ENCODE data around the gene UBE2C. TPM values are rescaled to one million over a fixed set of nuclear protein-coding genes. Genes with fewer than 3 reads are reported as not detected.
A peak's percentile ranks its signal among the peaks of the same experiment; 100 is the strongest.
"Not testable (repeated sequence)": the region's sequence is repeated elsewhere in the genome, so short reads cannot be mapped to it uniquely, and the experiment has no call there.

The UBE2C gene
- total RNA-seq (2014; rRNA removed; shearing (Covaris generic)), result 435 and 579 TPM in 2 replicates

GRCh38 chr20:45812157-45813005 lies at the start of gene UBE2C:
Gene UBE2C, plus strand, starts transcription at chr20:45812644. Its CDS starts 52 bp downstream, at chr20:45812696.
- peak; percentile 100 for DNase-seq (ENCODE audit: low read depth)

- not testable (repeated sequence) for DNase-seq (ENCODE audit: low read depth)
Measured at GRCh38 chr20:45764618-45765282, 47.7 kb upstream of the UBE2C start.

- no peak for DNase-seq (ENCODE audit: low read depth)
Measured at GRCh38 chr20:45765307-45765875, 47.1 kb upstream of the UBE2C start.

DNA sequence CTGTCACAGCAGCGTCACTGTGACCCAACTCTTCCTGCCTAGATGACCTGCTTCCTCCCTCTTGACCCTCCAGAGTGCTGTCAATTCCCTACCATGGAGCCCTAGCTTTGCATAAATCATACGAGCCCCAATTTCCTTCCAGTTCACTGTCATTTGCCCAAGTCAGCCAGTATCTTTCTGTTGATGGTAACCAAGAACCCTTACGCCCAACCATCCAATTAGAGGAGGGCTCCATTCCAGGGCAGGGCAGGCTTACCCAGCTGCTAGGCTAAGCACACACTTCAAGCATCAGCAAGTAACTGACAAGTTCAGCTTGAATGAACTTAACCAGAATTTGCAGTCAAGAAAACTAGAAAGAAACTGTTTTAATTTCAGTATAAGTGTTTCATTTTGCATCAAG lies 46.5 kb upstream of the UBE2C start:
- no peak for DNase-seq (ENCODE audit: low read depth)

DNA sequence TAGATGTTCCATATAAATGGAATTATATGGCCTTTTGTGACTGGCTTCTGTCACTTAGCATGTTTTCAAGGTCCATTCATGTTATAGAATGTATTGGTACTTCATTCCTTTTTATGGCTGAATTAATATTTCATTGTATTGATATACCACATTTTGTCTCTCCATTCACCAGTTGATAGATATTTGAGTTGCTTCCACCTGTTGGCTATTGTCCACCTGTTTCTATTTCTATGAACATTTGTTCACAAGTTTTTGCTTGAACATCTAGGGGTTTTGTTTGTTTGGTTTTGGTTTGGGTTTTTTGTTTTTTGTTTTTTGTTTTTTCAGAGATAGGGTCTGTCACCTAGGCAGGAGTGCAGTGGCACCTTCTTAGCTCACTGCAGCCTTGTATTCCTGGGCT lies 44.0 kb upstream of the UBE2C start:
- no peak for DNase-seq (ENCODE audit: low read depth)

- peak; percentile 84 for DNase-seq (ENCODE audit: low read depth)
Measured at GRCh38 chr20:45771182-45771759, 41.2 kb upstream of the UBE2C start.

DNA sequence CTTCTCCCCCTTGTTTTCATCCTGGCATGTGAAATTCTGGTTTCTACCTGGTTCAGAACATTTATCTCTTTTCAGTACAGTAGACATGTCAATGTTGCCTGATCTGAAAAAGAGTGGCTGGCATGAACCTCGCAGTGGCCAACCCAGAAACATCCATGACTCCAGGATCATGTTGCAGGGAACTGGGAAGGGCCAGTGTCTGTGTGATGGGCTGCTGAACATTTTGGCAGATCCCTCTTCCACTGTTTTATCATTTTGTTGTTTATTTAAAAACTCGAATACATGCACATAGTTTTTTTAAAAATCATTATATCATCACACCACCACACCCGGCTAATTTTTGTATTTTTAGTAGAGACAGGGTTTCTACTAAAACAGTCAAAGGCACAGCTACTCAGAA lies 39.8 kb upstream of the UBE2C start:
- DNase-seq (ENCODE audit: low read depth), result no peak

- DNase-seq (ENCODE audit: low read depth), result no peak
Measured at GRCh38 chr20:45774945-45775344, 37.5 kb upstream of the UBE2C start.

DNA sequence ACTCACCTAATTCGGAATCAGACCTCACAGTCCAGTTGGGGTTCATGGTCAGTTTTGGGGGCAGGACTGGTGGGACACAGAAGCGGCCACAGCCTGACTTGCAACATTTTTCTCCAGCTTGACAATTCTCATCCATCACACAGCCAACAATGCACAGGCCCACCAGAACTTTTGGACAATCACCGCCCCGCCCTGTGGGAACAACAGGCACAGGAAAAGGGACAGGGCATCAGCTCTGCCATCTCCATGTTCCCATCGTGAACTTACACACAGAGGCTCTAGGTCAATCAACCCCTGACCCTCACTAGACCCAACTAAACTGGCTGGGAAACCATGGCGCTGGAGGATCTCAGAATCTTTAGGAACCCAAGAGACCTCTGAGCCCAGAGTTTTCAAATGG lies 37.0 kb upstream of the UBE2C start:
- DNase-seq (ENCODE audit: low read depth), result no peak

- no peak for DNase-seq (ENCODE audit: low read depth)
Measured at GRCh38 chr20:45776931-45777330, 35.5 kb upstream of the UBE2C start.

DNA sequence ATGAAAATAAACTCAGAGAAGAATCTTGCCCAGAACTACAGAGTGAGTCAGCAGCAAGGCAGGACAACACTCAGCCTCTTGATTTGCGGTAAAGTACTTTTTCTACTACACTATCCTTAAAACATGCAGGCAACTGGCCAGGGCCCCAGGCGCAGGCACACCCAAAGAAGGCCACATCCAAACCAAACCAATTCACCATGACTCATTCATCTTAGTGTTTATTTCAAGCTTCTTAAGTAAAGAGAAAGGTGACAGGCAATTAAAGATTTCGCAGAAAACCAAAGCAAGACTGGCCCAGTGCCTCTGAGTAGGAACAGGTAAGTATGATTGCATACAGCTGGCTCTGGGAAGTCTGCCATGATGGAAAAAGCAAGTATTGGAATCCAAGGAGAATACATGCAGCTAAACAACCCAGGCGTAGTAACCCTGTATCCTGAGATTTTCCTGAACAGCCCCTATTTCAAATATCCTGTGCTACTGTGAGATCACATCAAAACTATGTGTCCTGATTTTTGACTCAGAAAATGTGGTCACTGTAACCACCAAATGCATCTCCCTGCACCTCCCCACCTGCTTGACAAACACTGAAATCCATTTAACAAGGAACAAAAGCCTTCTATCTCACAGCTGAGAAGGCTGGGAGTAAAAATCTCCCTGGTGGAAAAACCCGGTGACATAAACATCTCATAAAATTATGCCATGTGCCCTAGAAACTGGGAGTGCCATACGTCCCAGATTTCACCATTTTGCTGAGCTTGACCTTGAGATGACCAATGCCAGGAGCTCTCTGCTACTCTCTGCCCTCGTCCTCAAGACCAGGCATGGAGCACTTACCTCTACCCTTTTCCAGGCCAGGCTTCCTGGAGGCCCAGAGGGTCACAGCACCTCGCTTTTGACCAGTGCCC lies 33.2 kb upstream of the UBE2C start:
- peak; percentile 100 for DNase-seq (ENCODE audit: low read depth)

DNA sequence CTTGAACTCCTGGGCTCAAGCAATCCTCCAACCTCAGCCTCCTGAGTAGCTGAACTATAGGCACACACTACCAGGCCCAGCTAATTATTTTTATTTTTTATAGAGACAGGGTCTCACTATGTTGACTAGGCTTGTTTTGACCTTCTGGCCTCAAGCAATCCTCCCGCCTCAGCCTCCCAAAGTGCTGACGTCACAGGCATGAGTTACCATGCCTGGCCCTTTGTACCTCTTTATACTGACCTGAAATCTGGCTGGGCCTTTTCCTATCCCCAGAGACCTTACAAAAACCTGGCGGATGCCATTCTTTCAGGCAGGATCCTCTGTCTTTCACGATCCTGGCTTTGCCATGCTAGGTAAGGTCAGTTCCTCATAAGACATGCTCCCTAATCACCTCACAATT lies 32.3 kb upstream of the UBE2C start:
- no peak for DNase-seq (ENCODE audit: low read depth)

DNA sequence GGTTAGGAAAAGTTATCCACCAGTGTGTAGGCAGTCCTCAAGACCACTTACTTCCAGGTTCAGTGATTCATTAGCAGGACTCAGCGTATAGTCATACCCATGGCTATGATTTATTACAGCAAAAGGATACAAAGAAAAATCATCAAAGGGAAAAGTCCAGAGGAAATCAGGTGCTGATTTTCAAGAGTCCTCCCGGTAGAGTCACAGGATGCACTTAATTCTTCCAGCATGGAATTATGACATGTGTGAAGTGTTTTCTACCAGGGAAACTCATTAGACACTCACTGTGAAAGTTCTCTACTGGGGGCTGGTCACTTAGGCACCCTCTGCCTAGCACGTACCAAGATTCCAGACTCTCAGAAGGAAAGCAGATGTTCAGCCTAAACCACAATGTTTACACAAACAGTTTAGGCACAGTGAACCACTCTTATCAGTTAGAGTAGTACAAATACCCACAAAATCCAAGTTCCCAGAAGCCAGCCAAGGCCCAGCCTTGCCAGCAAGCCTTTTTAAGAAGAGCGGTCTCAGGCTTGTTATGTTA lies 31.0 kb upstream of the UBE2C start:
- peak; percentile 96 for DNase-seq (ENCODE audit: low read depth)

DNA sequence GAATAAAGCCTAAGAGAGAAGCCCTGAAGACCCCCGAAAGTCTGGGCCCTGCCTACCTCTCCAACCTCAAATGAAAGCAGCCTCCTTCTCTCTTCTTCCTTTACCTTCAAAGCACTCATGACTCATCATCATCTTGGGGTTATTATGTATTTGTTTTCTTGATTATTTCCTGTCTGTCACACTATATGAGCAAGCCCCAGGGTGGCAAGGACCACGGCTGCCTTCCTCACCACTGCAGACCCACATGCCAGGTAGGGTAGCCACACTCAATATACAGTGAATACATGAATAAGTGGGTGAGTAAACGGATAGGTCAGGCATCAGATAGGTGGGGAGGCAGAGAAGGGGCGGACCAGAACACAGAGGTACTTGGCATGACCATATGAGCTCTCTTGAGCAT lies 29.6 kb upstream of the UBE2C start:
- DNase-seq (ENCODE audit: low read depth), result peak; percentile 79

GRCh38 chr20:45783656-45784294 lies 28.7 kb upstream of the UBE2C start:
- peak; percentile 36 for DNase-seq (ENCODE audit: low read depth)

- DNase-seq (ENCODE audit: low read depth), result no peak
Measured at GRCh38 chr20:45788351-45788750, 24.1 kb upstream of the UBE2C start.

GRCh38 chr20:45792317-45793118 lies 19.9 kb upstream of the UBE2C start:
- DNase-seq (ENCODE audit: low read depth), result peak; percentile 27

GRCh38 chr20:45796337-45797065 lies 15.9 kb upstream of the UBE2C start:
- no peak for DNase-seq (ENCODE audit: low read depth)

DNA sequence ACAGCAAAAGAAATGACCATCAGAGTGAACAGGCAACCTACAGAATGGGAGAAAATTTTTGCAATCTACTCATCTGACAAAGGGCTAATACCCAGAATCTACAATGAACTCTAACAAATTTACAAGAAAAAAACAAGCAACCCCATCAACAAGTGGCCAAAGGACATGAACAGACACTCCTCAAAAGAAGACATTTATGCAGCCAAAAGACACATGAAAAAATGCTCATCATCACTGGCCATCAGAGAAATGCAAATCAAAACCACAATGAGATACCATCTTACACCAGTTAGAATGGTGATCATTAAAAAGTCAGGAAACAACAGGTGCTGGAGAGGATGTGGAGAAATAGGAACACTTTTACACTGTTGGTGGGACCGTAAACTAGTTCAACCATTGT lies 14.9 kb upstream of the UBE2C start:
- not testable (repeated sequence) for DNase-seq (ENCODE audit: low read depth)

Data from M059J (cell line).